OCI-LY3 (cell line): ENCODE measurements around the gene RNF225.
A peak's percentile ranks its signal among the peaks of the same experiment; 100 is the strongest.
"Not testable (repeated sequence)": the region's sequence is repeated elsewhere in the genome, so short reads cannot be mapped to it uniquely, and the experiment has no call there.

Source experiments
- H2AFZ ChIP-seq: fragments of 200-600, 300-600 bp; shearing (Covaris generic); 2 replicates; pipeline ENCODE4 v1.6.0; 2014; ENCODE audit warnings: antibody characterized with exemption, low read depth, low read length
- H3K27ac ChIP-seq: fragments of 200-600, 300-600 bp; sonication (generic); 2 replicates; pipeline ENCODE4 v1.5.1; 2014; ENCODE audit warnings: mild to moderate bottlenecking, low read length, moderate library complexity, mixed read lengths
- H3K27me3 ChIP-seq: fragments of 200-600, 300-600 bp; sonication (generic); 2 replicates; pipeline ENCODE4 v1.6.1; 2014; ENCODE audit warnings: low read depth, low read length, mixed read lengths
- H3K36me3 ChIP-seq: fragments of 200-600, 300-600 bp; sonication (generic); replicated peaks from 2 replicates; pipeline ENCODE3; 2014; ENCODE audit warnings: low read depth, low read length, mixed read lengths
- H3K4me1 ChIP-seq: fragments of 300-600, 200-600 bp; sonication (generic); 2 replicates; pipeline ENCODE4 v1.6.1; 2014; ENCODE audit warnings: low read length, mixed read lengths
- H3K4me2 ChIP-seq: fragments of 200-600, 300-600 bp; sonication (generic); 2 replicates; pipeline ENCODE4 v1.6.1; 2014; ENCODE audit warnings: low read length, mixed read lengths
- H3K4me3 ChIP-seq: fragments of 300-600, 200-600 bp; sonication (generic); 2 replicates; pipeline ENCODE4 v1.5.1; 2014; ENCODE audit warnings: antibody characterized with exemption, mild to moderate bottlenecking, low read length, moderate library complexity
- H3K79me2 ChIP-seq: fragments of 300-600, 200-600 bp; shearing (Covaris generic); 2 replicates; pipeline ENCODE4 v1.6.1; 2014; ENCODE audit warnings: mild to moderate bottlenecking, low read length, mixed read lengths
- H3K9ac ChIP-seq: fragments of 300-600, 200-600 bp; shearing (Covaris generic); 2 replicates; pipeline ENCODE4 v1.6.0; 2014; ENCODE audit warnings: mild to moderate bottlenecking, low read length, moderate library complexity
- H3K9me3 ChIP-seq: fragments of 200-600, 300-600 bp; shearing (Covaris generic); 2 replicates; pipeline ENCODE4 v1.6.1; 2014; ENCODE audit warnings: low read length, mixed read lengths; ENCODE audit not compliant: insufficient read depth
- H4K20me1 ChIP-seq: fragments of 200-600, 300-600 bp; sonication (generic); 2 replicates; pipeline ENCODE4 v1.6.1; 2016; ENCODE audit warnings: low read length, mixed read lengths; ENCODE audit not compliant: insufficient read depth
- CTCF ChIP-seq: fragments of 200-600, 300-600 bp; sonication (generic); IDR thresholded peaks from 2 replicates; pipeline ENCODE4 v1.5.1; 2014; ENCODE audit warnings: antibody characterized with exemption, low read length, low read depth
- EZH2phosphoT487 ChIP-seq: fragments of 200-600 bp; shearing (Covaris generic); IDR thresholded peaks from 2 replicates; pipeline ENCODE4 v1.6.1; 2018; ENCODE audit warnings: antibody characterized with exemption, mixed run types, low read depth

RNF225 gene

GRCh38 chr19:58400916-58401839 lies 5.7 kb downstream of the RNF225 start:
- peak overlapping the region; percentile 82 for H3K4me3 ChIP-seq
- H3K27ac ChIP-seq, result peak overlapping the region; percentile 45
- H3K4me1 ChIP-seq, result peaks cover 11% of the 10 kb centered on the region
- no peaks in the 10 kb centered on the region for H3K27me3 ChIP-seq
- H3K4me2 ChIP-seq, result peak overlapping the region; percentile 90
- H3K9ac ChIP-seq, result peak overlapping the region; percentile 75
- H4K20me1 ChIP-seq, result no peaks in the 10 kb centered on the region
- H3K9me3 ChIP-seq, result no peaks in the 10 kb centered on the region
- H2AFZ ChIP-seq, result peak overlapping the region; percentile 44; the same call in 1 of the 2 replicates
- peaks cover 4% of the 10 kb centered on the region for H3K79me2 ChIP-seq
- TF ChIP-seq CTCF, result peak; percentile 25; the same call in 1 of the 2 replicates
- TF ChIP-seq EZH2phosphoT487, result no peak
- peaks cover 12% of the 10 kb centered on the region for H3K36me3 ChIP-seq

- no peaks in the 10 kb centered on the region for H3K27me3 ChIP-seq
- no peak overlapping the region for H2AFZ ChIP-seq
- peaks cover 9% of the 10 kb centered on the region for H3K36me3 ChIP-seq
- no peaks in the 10 kb centered on the region for H3K9me3 ChIP-seq
- TF ChIP-seq CTCF (no peak), EZH2phosphoT487 (no peak)
- peak overlapping the region; percentile 45 for H3K27ac ChIP-seq
- peaks cover 11% of the 10 kb centered on the region for H3K4me1 ChIP-seq
- H3K4me3 ChIP-seq, result peak overlapping the region; percentile 82
- H3K9ac ChIP-seq, result peak overlapping the region; percentile 75
- peak overlapping the region; percentile 64 for H3K4me2 ChIP-seq
- H4K20me1 ChIP-seq, result no peaks in the 10 kb centered on the region
- peaks cover 4% of the 10 kb centered on the region for H3K79me2 ChIP-seq
Observed at GRCh38 chr19:58401840-58402421, 6.5 kb downstream of the RNF225 start.

GRCh38 chr19:58403920-58404478 lies 8.5 kb downstream of the RNF225 start:
- H3K27me3 ChIP-seq, H3K4me3 ChIP-seq, H3K9me3 ChIP-seq, H2AFZ ChIP-seq, H4K20me1 ChIP-seq, H3K9ac ChIP-seq, H3K4me2 ChIP-seq, H3K27ac ChIP-seq, H3K36me3 ChIP-seq: not testable (repeated sequence)
- H3K79me2 ChIP-seq, result peaks cover 18% of the 10 kb centered on the region
- peaks cover 17% of the 10 kb centered on the region for H3K4me1 ChIP-seq

GRCh38 chr19:58406818-58407657 lies 11.6 kb downstream of the RNF225 start:
- Histone ChIP-seq H3K4me2 (peak overlapping the region; percentile 95), H3K27me3 (no peaks in the 10 kb centered on the region), H3K9me3 (no peaks in the 10 kb centered on the region), H3K4me3 (peak overlapping the region; percentile 93), H3K79me2 (peaks cover 28% of the 10 kb centered on the region), H3K4me1 (peaks cover 18% of the 10 kb centered on the region), H2AFZ (no peak overlapping the region), H3K27ac (no peak overlapping the region), H4K20me1 (no peaks in the 10 kb centered on the region), H3K36me3 (peaks cover 6% of the 10 kb centered on the region), H3K9ac (peak overlapping the region; percentile 94; the same call in 1 of the 2 replicates)
- peak; percentile 41 for TF ChIP-seq CTCF
- TF ChIP-seq EZH2phosphoT487, result no peak
